CD4-positive, alpha-beta T cell treated with Interferon alpha-2 for 1 hour (primary cell): ENCODE data around the gene EDA.
A peak's percentile ranks its signal among the peaks of the same experiment; 100 is the strongest.

Experiments
- DNase-seq, 2 donors: peaks; one replicate each; pipeline ENCODE4 v3.0.0-alpha.2; 2020 to 2022

EDA gene

GRCh38 chrX:70030301-70030767, 414.4 kb downstream of the EDA start:
- DNase-seq, result peak; percentile 19 to 56

- DNase-seq, result no peak
These were observed 416.9 kb downstream of the EDA start for GRCh38 chrX:70032792-70033191.

GRCh38 chrX:70033348-70034051, 417.6 kb downstream of the EDA start:
- peak in 1 of 2 donors; percentile 10 for DNase-seq

DNA sequence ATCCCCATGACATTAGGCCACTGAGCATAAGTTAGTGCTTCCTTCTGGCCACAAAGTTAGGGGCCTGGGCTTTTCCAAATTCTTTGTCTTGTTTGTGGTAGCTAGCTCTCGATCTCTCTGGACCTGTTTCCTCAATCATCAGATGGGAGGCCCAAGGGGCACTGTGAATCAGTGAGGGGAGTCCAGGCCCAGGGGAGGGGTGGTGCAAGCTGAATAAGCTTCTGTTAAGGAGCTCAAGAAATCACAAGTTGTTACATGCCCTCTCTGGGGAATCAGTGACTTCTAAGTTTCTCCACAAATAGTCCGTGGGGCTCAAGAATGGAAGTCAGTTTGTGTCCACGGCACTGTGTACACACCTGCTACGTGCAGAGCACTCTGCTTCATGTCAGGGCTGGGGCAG, 418.7 kb downstream of the EDA start:
- no peak for DNase-seq

DNA sequence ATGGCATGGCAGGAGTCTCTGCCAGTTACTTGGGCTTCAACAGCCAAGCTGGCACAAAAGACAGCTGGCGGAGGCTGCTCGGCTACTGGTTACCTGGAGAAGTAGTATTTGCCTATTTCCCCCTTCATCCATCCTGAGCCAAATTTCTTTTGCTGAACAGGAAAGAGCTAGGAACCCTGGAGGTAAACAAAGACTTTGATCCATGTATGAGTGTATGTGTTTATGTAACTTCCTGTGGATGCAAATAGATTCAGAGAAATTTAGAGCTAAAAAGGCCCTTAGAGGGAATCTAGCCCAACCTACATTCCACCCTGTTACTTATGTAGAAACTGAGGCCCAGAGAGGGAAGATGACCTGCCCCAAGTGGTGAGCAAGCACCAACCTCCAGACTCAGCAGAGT, 422.6 kb downstream of the EDA start:
- DNase-seq, result no peak

- DNase-seq, result no peak
These were observed 423.0 kb downstream of the EDA start for GRCh38 chrX:70038951-70039350.

DNA sequence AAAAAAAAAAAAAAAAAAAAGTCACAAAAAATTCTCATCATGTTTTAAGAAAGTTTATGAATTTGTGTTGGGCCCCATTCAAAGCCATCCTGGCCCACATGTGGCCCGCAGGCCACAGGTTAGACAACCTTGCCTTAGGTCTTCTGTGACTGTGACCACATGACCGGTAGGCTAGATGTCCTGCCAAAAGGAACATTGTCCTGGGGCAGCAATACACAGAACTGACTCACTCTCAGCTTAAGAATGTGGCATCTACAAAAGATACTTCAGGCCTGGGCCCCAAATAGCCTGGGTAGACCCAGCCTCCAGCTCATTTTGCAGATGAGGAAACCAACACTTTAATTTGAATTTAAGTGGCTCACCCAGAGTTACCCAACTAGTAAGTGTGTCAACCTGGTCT, 423.8 kb downstream of the EDA start:
- no peak for DNase-seq

- no peak for DNase-seq
These were observed 426.1 kb downstream of the EDA start for GRCh38 chrX:70041993-70042392.

DNA sequence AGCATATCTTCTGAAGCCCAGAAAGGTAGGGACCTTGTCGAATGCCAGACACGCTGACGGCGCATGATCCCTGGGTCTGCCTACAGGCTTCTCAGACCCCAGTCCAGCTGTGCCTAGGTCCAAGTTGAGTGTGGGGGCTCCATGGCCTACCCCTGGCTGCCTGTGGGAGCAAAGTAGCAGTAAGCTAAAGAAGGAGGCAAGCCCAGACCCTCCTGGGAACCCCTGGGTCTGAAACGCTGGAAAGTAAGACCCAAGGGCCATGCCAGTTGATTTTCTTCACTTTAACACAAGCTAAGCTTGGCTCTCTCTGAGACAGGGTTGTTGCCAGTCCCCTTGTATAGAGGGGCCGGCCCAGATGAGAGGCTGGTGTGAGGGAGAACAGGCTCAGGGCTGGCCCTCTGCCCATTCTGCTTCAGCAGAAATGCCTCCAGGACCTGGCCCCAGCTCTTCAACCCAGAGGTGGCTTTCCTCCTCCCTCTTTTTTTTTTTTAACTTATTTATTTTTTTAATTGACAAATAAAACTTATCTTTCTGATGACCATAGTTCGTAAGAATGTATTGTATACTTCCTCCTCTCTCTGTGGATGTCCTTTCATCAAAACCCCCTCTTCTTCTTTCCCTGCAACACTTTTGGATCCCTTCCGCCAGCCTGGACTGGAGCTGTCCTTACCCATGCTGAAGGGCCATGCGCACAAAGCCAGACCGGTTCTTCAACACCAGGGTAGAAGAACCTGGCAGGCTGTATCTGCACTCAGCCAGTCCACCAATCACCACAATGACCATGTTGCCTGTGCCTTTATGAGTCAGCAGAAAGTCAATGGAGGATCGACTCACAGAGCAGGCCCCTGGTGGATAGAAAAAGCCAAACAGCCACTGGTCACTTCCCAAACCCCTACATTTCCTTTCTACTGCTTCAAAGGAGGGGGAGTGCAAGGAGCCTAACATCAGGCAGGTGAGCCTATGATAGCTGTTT, 426.8 kb downstream of the EDA start:
- DNase-seq, result no peak

GRCh38 chrX:70043685-70044084, 427.8 kb downstream of the EDA start:
- DNase-seq, result no peak

- no peak for DNase-seq
These were observed 428.8 kb downstream of the EDA start for GRCh38 chrX:70044541-70045245.

DNA sequence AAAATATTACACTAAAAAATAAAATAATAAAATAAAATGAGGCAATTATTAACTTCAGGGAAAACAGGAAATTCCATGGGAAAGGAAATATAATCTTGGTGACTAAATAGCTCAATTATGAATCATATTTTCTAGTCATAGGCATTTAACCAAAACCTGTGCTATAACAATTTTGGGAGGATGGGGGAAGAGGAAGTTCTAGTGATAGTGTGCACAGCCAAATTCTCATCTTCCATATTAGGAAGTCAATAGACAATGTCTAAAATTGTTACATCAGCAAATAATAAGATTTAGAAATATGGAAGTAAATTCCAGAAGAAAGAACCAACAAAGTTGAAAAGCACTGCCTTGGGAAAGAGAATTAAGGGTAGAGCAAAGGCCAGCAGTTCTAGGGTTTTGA, 431.1 kb downstream of the EDA start:
- no peak for DNase-seq

GRCh38 chrX:70049406-70049805, 433.5 kb downstream of the EDA start:
- no peak for DNase-seq

GRCh38 chrX:70049925-70050324, 434.0 kb downstream of the EDA start, which contains the start of gene AWAT2:
Gene AWAT2 (minus strand): TSS chrX:70049938. CDS start chrX:70049932, 6 bp downstream.
- no peak for DNase-seq

GRCh38 chrX:70052895-70053615, 437.1 kb downstream of the EDA start:
- DNase-seq, result no peak

- no peak for DNase-seq
These were observed 438.5 kb downstream of the EDA start for GRCh38 chrX:70054391-70054790.

GRCh38 chrX:70062076-70062475, 446.2 kb downstream of the EDA start, which contains the start of gene OTUD6A:
Gene OTUD6A (plus strand): TSS chrX:70062457. CDS start chrX:70062525, 68 bp downstream.
- DNase-seq, result no peak

DNA sequence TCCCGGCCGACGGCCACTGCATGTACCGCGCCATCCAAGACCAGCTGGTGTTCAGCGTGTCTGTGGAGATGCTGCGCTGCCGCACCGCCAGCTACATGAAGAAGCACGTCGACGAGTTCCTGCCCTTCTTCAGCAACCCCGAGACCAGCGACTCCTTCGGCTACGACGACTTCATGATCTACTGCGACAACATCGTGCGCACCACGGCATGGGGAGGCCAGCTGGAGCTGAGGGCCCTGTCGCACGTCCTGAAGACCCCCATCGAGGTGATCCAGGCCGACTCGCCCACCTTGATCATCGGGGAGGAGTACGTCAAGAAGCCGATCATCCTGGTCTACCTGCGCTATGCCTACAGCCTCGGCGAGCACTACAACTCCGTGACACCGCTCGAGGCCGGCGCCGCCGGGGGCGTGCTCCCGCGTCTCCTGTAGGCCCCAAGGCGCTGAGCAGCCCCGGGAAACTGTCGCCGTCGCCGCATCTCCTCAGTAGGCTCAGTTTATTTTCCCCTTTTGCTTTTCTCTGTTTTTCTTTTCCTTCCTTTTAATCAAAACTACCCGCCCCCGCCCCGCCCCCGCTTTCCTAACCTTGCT, 447.1 kb downstream of the EDA start:
- DNase-seq, result no peak

GRCh38 chrX:70066646-70067045, 450.7 kb downstream of the EDA start:
- DNase-seq, result no peak

- DNase-seq, result no peak
These were observed 463.4 kb downstream of the EDA start for GRCh38 chrX:70079297-70079696.

DNA sequence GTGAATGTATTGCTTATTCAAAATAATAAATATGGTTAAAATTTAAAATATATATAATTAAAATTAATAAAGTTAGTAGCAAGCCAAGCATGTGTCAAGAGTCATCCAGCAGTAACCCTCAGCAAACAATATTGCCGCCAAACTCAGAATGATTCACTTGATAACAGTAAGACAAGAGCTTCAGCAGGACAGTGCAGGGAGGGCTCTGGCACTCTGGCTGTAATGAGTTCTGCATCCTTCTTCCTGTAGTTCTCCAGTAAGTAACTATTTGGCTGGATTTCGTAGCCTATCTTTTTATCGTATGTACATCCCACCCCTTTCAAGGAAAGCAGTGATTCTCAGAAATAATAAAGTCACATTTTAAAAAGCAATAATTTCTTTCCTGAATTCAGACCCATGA, 464.0 kb downstream of the EDA start:
- DNase-seq, result no peak

GRCh38 chrX:70082723-70083122, 466.8 kb downstream of the EDA start:
- no peak for DNase-seq
